Endometrial microvascular endothelial cells (primary cell): ENCODE measurements around the gene FBLN1. TPM values are rescaled to one million over a fixed set of nuclear protein-coding genes. Genes with fewer than 3 reads are reported as not detected.
"Not testable (repeated sequence)": the region's sequence is repeated elsewhere in the genome, so short reads cannot be mapped to it uniquely, and the experiment has no call there.

Experiments
- in situ Hi-C: cut with HindIII; loops from 2 replicates; pipeline ENCODE4 v1.10.0; 2017; ENCODE audit warnings: low sequenced_read_pairs, low pct_unique_long_range_greater_than_20kb; ENCODE audit errors: inconsistent ontology term
- total RNA-seq: library from RNA; depleted of rRNA; stranded (reverse); fragments of >200 nt; gene quantifications from one replicate; pipeline ENCODE4 v1.2.3, GENCODE V29; 2015; ENCODE audit errors: inconsistent ontology term

Gene FBLN1
- total RNA-seq, 1 donor from 2014 or later, result 0.28 TPM

DNA sequence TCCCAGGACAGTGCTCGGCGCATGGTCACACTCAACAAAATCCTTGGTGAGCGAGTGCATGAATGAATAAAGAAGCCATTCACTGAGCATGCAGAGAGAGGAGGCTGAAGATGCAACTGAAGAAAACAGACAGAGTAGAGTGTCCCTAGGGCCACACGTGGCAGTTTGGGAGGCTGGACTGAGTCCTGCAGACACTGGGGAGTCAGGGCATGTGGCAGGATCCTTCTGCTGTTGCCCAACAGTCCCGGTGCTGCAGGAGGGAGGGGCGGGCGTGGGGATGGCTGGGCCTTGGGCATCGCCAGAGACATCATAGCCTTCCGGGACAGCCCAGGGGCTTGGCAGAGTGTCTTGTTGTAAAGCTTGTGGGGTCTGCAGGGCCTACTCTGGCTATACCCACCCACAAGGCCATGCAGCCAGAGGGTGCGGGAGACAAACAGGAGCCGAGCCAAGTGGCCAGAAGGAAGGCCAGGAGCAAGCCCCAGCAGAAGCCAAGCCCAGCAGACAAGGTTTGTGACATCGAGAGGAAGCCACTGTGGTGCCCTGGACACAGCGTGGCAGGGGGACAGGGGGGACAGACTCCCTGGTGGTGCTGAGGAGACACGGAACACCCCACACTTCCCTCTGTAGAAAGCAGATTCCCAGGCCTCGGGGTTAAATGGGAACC is 26.7 kb upstream of the FBLN1 start:
- in situ Hi-C loops, result no loop called here

DNA sequence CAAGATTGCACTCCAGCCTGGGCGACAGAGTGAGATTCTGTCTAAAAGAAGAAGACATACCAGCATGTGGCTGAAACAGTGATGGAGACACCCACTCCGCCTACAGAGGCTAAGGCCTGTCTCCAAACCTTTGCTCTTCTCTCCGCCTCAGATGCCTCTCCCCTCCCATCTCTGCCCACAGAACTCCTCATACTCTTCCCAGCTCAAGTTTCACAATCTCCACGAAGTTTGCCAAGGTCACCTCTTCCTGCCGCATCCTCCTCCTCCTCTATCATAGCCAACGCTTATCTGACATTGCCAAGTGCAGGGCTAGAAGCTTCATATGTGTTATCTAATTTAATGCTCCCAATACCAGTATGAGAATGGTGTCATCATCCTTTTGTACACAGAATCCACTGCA is 25.9 kb upstream of the FBLN1 start:
- in situ Hi-C loops, result no loop called here

DNA sequence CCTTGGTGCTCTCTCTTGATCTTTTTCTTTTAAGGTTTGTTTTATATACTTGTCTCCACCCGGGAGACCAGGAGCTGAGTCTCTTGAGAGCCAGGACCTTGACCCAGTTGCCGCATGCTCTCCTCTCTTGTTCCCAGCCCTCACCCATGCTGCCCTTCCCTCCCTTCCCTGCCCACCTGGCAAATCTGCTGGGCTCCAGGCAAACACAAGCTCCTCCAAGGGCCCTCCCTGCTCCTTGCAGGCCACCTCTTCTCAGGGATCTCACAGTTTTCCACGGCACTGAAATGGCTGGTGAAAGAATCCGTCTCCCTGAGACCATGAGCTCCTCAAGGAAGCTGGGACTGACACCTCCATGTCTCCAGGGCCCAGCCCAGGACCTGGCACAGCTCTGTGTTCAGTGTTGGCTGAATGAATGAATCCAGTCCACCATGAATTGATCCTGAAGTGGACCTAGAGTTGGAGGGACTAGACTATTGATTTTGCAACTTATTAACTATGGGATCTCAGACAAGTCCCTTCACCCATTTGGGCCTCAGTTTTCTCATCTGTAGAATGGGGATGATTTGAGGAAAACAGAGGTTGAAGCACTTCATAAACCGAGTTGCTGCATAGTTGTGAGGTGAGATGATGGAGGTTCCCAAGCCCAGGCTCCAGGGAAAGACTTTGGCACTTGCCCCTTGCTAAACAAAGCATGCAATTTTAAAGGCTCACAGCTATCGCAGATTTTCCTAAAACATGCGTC is 25.1 kb upstream of the FBLN1 start:
- in situ Hi-C loops, result no loop called here

DNA sequence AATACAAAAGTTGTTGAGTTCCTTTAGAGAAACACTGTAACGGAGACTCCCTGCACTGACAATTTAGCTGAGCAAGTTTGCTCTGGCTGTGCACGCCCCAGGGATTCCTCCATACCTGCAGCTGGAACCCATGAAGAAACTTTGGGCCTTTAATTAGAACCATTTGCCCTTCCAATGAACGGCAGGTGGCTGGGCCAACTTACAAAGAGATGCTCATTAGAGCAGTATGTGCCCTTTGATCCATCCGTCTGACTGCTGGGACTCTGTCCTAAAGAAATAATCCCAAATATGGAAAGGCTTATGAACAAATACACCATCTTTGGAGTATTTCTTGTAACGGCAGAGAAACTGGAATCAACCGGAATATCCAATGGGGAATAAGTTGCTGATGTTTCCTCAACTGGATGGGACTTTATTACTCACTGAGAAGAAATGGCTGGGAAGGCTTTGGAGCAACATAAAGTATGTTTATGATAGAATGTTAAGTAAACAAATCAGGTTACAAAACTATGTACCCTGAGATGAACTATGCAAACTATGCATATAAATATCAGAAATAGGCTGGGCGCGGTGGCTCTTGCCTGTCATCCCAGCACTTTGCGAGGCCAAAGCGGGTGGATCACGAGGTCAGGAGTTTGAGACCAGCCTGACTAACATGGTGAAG is 24.4 kb upstream of the FBLN1 start:
- in situ Hi-C loops, result no loop called here

DNA sequence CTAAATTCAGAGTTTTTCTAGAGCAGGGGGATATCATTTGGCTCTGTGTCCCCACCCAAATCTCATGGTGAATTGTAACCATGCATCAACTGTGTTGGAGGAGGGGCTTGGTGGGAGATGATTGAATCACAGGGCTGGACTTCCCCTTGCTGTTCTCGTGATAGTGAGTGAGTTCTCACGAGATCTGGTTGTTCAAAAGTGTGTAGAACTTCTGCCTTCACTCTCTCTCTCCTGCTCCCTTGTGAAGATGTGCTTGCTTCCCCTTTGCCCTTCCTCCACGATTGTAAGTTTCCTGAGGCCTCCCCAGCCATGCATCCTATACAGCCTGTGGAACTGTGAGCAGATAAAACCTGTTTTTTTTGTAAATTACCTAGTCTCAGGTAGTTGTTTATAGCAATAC is 22.0 kb upstream of the FBLN1 start:
- in situ Hi-C loops, result no loop called here

DNA sequence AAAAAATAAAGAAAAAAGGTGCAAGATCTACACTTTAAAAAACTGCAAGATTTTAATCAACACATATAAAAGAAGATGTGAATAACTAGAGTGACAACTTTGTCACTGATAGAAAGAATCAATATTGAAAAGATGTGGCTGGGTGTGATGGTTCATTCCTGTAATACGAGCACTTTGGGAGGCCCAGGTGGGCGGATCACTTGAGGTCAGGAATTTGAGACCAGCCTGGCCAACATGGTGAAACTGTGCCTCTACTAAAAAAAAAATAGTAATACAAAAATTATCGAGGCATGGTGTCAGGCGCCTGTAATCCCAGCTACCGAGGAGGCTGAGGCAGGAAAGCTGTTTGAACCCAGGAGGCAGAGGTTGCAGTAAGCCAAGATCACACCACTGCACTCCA is 21.0 kb upstream of the FBLN1 start:
- in situ Hi-C loops, result no loop called here

DNA sequence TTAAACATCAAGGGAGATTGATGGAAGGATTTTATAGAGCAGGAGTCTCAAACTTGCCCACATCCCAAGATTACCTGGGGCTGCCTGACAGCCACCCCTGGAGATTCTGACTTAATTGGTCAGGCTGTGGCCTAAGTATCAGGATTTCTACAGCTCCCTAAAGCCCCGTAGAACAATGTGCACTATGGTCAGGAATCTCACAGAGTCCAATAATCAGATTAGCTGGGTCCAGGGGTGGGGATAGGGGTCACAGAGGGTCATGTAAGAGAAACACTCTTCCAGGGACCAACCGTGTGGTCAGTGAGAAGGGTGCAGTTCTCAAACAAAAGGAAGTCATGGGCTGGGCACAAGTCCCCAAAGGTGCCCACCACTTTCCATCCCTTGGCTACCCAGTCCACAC is 20.5 kb upstream of the FBLN1 start:
- in situ Hi-C loops, result no loop called here

DNA sequence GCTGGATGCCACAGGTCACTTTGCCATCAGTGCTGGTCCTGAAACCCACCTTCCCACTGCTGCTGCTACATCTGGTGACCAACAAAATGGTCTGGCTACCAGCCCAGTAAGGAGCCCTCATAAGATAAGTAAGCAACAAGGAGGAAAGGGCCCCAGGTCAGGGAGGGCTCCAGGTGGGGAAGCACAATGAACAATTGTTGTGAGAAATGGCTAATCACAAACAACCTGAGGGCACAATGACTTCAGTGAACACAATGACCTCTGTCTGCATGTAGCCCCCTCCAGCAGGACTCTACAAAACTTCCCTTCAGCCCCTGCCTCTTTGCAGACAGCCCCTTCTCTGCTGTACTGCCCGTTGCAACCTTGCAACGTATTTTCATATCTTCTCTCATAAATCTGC is 19.4 kb upstream of the FBLN1 start:
- in situ Hi-C loops, result no loop called here

DNA sequence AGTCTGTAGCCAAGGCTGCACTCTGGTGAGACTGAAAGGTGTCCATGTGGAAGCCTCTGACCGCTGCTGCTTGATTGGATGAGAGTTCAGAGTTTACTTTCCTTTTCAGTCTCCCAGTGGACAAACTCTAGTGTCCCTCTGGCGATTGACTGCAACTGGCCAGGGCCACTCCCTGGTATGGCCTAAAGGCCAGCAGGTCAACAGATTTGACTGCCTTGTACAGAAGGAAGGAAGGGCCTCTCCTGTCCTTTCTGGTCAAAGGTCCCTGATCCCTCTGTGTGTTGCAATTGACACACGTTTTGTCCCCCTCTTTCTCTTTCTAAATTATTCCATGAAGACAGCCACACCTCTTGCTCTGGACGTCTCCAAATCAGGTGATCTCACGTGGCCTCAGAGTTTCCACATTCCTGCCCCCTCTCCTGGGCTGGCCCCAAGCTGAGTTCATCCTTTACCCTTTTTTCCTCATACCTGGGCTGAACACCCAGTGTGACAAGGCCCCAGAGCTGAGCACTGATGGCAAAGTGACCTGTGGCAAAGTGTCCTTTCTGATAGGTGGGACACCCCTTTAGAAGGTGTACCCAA is 18.7 kb upstream of the FBLN1 start:
- in situ Hi-C loops, result no loop called here

DNA sequence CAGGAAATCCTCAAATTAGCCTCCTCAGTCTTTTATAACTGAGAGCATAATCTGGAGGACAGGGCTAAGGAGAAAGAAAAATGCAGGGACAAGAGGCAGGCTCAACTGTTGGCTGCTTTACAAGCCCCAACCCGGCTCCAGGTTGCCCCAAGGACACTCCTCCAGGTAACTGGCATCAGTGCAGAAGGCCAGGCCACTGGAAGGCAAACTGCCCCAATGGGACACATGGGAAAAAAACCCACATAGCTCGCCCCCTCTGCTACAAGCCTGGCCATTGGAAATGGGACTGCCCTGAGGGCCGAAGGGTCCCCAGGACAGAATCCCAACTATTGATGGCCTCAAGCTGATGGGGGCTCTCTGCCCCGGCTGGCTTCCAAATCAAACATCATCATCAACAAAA is 17.9 kb upstream of the FBLN1 start:
- in situ Hi-C loops, result no loop called here

DNA sequence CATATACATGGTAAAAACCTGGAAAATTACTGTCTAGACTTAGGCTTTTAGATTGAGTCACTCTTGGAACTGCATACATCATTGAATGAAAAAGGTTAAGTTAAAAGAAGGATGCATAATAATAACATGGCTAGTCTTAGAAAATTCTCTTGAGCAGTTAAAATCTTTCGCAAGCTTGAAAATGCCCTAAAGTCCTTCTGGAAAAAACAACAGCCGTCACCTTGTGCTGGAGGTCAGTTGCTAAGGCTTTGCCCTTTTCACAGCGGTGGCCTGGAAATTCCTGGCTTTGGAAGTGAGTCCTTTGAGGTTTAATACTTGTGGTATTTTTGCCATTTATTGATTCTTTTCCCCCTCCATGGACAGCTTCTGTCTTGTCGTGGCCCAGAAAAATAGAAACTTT is 17.4 kb upstream of the FBLN1 start:
- in situ Hi-C loops, result no loop called here

DNA sequence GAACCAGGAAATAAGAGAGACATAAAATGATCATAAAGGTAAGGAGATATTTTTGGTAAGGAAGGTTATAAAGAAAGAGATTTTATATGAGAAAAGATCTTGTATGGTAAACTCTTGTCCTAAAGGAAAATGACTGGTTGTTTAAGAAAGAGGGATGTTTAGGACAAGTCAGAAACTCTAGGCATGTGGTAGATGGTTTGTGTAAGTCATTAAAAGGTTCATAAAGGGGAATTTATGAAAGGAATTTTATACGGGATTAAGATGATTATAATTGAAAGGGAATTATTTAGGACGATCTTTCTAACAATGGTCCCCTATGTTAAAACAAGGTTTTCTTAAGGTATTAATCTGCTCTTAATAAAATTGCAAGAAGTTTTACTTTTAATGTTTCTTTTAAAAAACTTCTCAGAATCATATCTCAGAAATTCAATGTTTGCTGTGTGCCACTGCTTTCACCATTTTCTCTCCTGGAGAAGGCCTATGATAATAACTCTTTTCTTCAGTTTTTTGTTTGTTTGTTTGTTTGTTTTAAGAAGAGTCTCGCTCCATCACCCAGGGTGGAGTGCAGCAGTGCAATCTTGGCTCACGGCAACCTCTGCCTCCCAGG is 13.8 kb upstream of the FBLN1 start:
- in situ Hi-C loops, result no loop called here

DNA sequence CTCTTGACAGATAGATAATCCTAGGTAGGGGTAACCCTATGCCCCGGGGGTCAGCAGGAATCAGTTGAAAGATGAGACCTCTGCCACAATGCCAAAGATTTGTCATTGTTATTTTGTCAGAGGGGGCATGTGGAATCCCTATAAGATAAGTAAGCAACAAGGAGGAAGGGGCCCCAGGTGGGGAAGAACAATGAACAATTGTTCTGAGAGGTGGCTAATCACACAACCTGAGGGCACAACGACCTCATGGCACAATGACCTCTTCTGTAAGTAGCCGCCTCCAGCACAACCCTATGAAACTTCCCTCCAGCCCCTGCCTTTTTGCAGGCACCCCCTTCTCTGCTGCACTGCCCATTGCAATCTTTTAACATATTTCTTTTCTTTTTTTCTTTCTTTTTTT is 11.8 kb upstream of the FBLN1 start:
- in situ Hi-C loops, result no loop called here

DNA sequence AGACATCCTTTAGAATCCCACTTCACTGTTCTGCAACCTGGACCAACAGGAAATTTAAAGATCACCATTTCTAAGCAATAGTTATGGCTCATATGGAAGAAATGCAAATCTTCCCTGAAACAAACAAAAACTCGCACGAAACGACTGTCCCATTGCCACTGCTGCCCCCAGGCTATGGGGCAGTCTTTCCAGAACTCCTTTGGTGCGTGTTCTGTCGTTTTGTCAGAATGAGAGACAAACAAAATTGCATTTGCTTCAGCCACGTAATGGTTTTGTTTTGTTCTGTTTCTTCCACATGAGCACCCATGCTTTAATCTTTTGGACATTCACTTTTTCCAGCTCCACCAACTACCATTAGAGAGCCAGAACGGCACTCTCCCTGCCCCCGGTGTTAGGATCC is 10.8 kb upstream of the FBLN1 start:
- in situ Hi-C loops, result no loop called here

DNA sequence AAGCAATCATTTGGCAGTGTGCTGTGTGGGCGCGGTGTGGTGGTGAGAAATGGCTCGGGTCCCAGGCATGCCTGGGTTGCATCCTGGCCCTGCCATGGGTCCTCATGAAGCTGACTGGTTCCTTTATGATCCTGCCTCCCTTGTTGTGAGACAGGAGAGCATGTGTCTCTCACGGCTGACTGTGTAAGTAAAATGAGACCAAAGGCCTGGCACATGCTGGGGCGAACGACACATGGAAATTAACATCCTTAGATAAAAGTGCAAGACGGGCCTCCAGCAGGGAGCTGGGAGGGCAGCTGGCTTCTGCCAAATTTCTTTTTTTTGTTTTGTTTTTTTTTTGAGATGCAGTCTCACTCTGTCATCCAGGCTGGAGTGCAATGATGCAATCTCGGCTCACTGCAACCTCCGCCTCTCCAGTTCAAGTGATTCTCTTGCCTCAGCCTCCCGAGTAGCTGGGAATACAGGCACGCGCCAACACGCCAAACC is 9.4 kb upstream of the FBLN1 start:
- in situ Hi-C loops, result no loop called here

DNA sequence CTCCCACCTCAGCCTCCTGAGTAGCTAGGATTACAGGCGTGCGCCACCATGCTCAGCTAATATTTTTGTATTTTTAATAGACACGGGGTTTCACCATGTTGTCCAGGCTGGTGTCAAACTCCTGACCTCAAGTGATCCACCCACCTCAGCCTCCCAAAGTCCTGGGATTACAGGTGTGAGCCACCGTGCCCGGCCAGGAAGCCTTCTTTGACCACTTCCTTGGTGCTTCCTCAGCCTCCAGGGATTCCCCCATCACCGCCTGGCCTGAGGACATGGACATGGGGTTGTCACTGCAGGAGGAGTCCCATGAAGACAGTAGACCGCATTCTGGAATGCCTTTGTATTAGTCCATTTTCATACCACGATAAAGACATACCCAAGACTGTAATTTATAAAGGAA is 8.4 kb upstream of the FBLN1 start:
- in situ Hi-C loops, result not testable (repeated sequence)

DNA sequence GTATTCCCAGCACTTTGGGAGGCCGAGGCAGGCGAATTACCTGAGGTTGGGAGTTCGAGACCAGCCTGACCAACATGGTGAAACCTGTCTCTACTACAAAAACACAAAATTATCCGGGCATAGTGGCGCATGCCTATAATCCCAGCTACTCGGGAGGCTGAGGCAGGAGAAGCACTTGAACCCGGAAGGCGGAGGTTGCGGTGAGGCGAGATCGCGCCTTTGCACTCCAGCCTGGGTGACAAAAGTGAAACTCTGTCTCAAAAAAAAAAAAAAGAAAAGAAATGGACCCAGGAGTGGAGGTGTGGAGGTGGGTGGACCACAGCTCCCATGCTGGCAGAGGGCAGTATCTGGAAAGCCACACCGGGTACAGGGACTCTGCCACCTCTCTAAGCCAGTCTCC is 7.1 kb upstream of the FBLN1 start:
- in situ Hi-C loops, result not testable (repeated sequence)

DNA sequence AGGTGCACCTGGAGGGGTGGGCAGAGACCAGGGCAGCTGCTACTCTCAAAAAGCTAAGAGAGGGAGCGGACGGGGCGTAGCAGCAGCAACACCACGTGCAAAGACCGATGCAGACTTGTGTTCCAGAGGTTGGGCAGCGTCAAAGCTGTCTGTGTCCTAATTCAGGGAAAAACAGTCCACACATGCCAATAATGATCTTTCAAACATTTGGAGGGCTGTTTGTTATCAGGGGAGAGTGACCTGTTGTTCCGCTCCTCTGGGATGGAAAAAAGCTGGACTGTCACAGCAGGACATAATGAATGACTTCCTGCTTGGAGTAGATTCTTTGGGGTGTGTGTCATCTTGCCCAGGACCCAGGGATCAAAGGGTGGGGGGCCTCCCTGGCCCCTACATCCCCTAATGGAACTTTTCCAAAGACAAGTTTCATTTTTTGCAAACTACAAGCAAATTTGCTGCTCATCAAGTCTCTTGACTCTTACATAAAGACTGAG is 6.2 kb upstream of the FBLN1 start:
- in situ Hi-C loops, result no loop called here
